Right atrium auricular region (tissue), 2 donors: ENCODE measurements around the gene AOC2. TPM values are rescaled to one million over a fixed set of nuclear protein-coding genes. Genes with fewer than 3 reads are reported as not detected.
"Not testable (repeated sequence)": the region's sequence is repeated elsewhere in the genome, so short reads cannot be mapped to it uniquely, and the experiment has no call there.

ENCODE experiments used
- DNase-seq: peaks from one replicate; pipeline ENCODE4 v3.0.0-alpha.2; 2019; ENCODE audit warnings: low spot score
- H3K27ac ChIP-seq, 2 donors: fragments of 200-600 bp; sonication (generic); 1 replicate in 1 of 2; 2 replicates in 1 of 2; pipeline ENCODE4 v1.5.1; 2016 to 2019
- H3K27me3 ChIP-seq, 2 donors: fragments of 200-600 bp; sonication (generic); one replicate each; pipeline versions ENCODE4 v1.5.1 to v1.6.0; 2017 to 2019
- H3K36me3 ChIP-seq: fragments of 200-600 bp; sonication (generic); one replicate; pipeline ENCODE4 v1.5.1; 2016
- H3K4me1 ChIP-seq, 2 donors: fragments of 200-600 bp; sonication (generic); one replicate each; pipeline versions ENCODE4 v1.5.1 to v1.6.0; 2017 to 2019
- H3K4me3 ChIP-seq, 2 donors: fragments of 200-600 bp; sonication (generic); 1 replicate in 1 of 2; 2 replicates in 1 of 2; pipeline ENCODE4 v1.5.1; 2017 to 2019; ENCODE audit warnings: mild to moderate bottlenecking in 1 of 2, moderate library complexity in 1 of 2
- H3K9me3 ChIP-seq, 2 donors: fragments of 200-600 bp; sonication (generic); one replicate each; pipeline ENCODE4 v1.5.1; 2019
- CTCF ChIP-seq, 2 donors: fragments of 200-600 bp; sonication (generic); IDR thresholded peaks; one replicate each; pipeline ENCODE4 v1.5.1; 2019; ENCODE audit warnings: antibody characterized with exemption in 2 of 2
- total RNA-seq, 2 donors: library from RNA; depleted of rRNA; stranded (reverse); fragments of >200 nt; gene quantifications; one replicate each; pipeline ENCODE4 v1.1.0, GENCODE V29; 2016

AOC2 gene
- total RNA-seq, 2 donors from 2014 or later = 0.55 TPM; not detected in 1

GRCh38 chr17:42849451-42850181, 5.2 kb downstream of the AOC2 start:
- Histone ChIP-seq H3K4me1 (peaks cover 0 to 26% of the 10 kb centered on the region in 2 donors), H3K27ac (no peak overlapping the region), H3K9me3 (no peaks in the 10 kb centered on the region), H3K4me3 (no peak overlapping the region), H3K27me3 (no peaks in the 10 kb centered on the region), H3K36me3 (peaks cover 12% of the 10 kb centered on the region)
- no peak for TF ChIP-seq CTCF (IDR thresholded peaks at IDR 0.05)
- DNase-seq = no peak

- no peak for DNase-seq
- Histone ChIP-seq H3K9me3 (no peaks in the 10 kb centered on the region), H3K4me3 (peak within 1 kb of the TSS; percentile 32 to 42), H3K36me3 (no peaks in the 10 kb centered on the region), H3K27me3 (no peaks in the 10 kb centered on the region), H3K27ac (peak within 1 kb of the TSS; percentile 53 to 70), H3K4me1 (peaks cover 0 to 26% of the 10 kb centered on the region in 2 donors)
- TF ChIP-seq CTCF (IDR thresholded peaks at IDR 0.05) = no peak
Observed at GRCh38 chr17:42850954-42851353, 6.6 kb downstream of the AOC2 start, which contains the start of gene AOC3. TSS of gene AOC3 (plus strand) at chr17:42851199. CDS start at chr17:42851344, 145 bp downstream.

- DNase-seq, H3K36me3 ChIP-seq, H3K9me3 ChIP-seq, H3K27me3 ChIP-seq: not testable (repeated sequence)
- H3K4me1 ChIP-seq = peaks cover 0 to 23% of the 10 kb centered on the region in 2 donors
- H3K4me3 ChIP-seq = peak overlapping the region; percentile 32 to 42
- H3K27ac ChIP-seq = peak overlapping the region; percentile 53 to 70
Observed at GRCh38 chr17:42851371-42852240, 7.2 kb downstream of the AOC2 start.

GRCh38 chr17:42852351-42852750, 8.0 kb downstream of the AOC2 start:
- H3K9me3 ChIP-seq = no peaks in the 10 kb centered on the region
- peak overlapping the region; percentile 23 to 42 for H3K4me3 ChIP-seq
- TF ChIP-seq CTCF (IDR thresholded peaks at IDR 0.05) = no peak
- H3K27ac ChIP-seq = peak overlapping the region; percentile 59 to 65
- no peaks in the 10 kb centered on the region for H3K27me3 ChIP-seq
- no peak for DNase-seq
- peaks cover 0 to 15% of the 10 kb centered on the region in 2 donors for H3K4me1 ChIP-seq
- no peaks in the 10 kb centered on the region for H3K36me3 ChIP-seq

DNA sequence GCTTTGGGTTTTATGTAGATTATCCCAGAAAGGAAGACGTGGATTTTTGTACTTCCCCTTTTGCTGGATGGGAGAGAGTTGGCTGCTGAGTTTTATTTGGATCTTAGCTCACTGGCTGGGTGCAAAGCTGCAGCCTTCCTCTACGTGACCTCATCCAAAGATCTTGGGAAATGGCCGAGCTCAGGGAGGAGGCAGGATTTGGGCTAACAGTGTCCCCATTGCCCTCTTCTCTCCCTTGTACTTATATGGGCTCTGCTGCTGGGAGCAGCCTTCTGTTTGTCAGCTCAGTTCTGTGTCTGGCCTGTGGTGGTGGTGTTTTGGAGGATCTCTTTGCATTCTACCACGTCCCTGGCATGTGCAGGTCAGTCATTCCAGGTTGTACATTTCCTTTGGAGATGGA, 8.6 kb downstream of the AOC2 start:
- H3K4me1 ChIP-seq = peaks cover 0 to 14% of the 10 kb centered on the region in 2 donors
- peak overlapping the region; percentile 59 to 65 for H3K27ac ChIP-seq
- H3K27me3 ChIP-seq = no peaks in the 10 kb centered on the region
- H3K9me3 ChIP-seq = no peaks in the 10 kb centered on the region
- peak; percentile 72 for DNase-seq
- H3K36me3 ChIP-seq = no peaks in the 10 kb centered on the region
- peak overlapping the region; percentile 23 to 42 for H3K4me3 ChIP-seq
- no peak for TF ChIP-seq CTCF (IDR thresholded peaks at IDR 0.05)

DNA sequence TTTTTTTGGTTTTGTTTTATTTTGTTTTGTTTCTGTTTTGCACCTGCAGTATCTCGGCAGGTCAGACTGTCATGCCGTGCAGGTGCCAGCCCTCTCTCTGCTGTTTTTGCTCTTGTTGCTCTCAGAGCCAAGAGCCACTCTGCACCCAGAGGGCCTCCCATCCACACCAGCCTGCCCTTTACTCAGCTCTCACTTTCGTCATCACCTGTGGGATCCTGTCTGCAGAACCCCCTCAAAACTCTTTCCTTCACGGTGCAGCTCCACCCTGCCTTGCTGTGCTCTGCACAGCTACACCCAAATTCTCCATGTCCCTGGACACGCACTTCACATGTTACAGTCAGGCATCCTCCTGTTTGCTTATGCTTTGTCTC, 9.2 kb downstream of the AOC2 start:
- H3K27ac ChIP-seq = peak overlapping the region in 1 of 2 donors; percentile 65
- peaks cover 0 to 14% of the 10 kb centered on the region in 2 donors for H3K4me1 ChIP-seq
- peak overlapping the region; percentile 23 to 42 for H3K4me3 ChIP-seq
- H3K36me3 ChIP-seq = no peaks in the 10 kb centered on the region
- no peaks in the 10 kb centered on the region for H3K27me3 ChIP-seq
- TF ChIP-seq CTCF (IDR thresholded peaks at IDR 0.05) = no peak
- no peak for DNase-seq
- no peaks in the 10 kb centered on the region for H3K9me3 ChIP-seq
